GM12878 (cell line): ENCODE measurements around the gene ICAM2. TPM values are rescaled to one million over a fixed set of nuclear protein-coding genes. Genes with fewer than 3 reads are reported as not detected.

Experiments
- ATAC-seq: fragments of 200-7000 bp; cut with Tn5 transposase; 3 replicates; pipeline ENCODE4 v1.9.1; 2020; ENCODE audit warnings: mild to moderate bottlenecking, moderate library complexity
- BruUV-seq: library from RNA; stranded (reverse); fragments of 400-500 nt; replicated peaks from 2 replicates; lab custom pipeline; 2021; lab: Mats Ljungman, UMichigan
- CTCF ChIA-PET: fragments of 300-600 bp; sonication (Branson Sonifier 250); formaldehyde crosslinking; extraction: SDS; loops from one replicate; lab custom pipeline; 2021; ENCODE audit warnings: inconsistent platforms; lab: Yijun Ruan, JAX
- POLR2A ChIA-PET: fragments of 350-600 bp; formaldehyde crosslinking; extraction: SDS; loops from one replicate; lab custom pipeline; 2021; ENCODE audit warnings: inconsistent platforms; lab: Charles Lee
- RAD21 ChIA-PET: fragments of 300-600 bp; sonication (Branson Sonifier 250); formaldehyde crosslinking; loops from one replicate; lab custom pipeline; 2023; ENCODE audit warnings: antibody characterized with exemption; ENCODE audit not compliant: unreplicated experiment; lab: Charles Lee
- SMC1A ChIA-PET: fragments of 300-600 bp; sonication (Branson Sonifier 250); formaldehyde crosslinking; loops from one replicate; lab custom pipeline; 2023; ENCODE audit not compliant: unreplicated experiment, uncharacterized antibody; lab: Charles Lee
- DNase-seq: peaks from one replicate; pipeline ENCODE4 v3.0.0-alpha.2; 2011; ENCODE audit warnings: low read depth, low spot score
- FAIRE-seq: peaks from 3 replicates; lab custom pipeline; 2011; peaks lifted over from hg19 to GRCh38; lab: Jason Lieb, UNC
- H2AFZ ChIP-seq: 2 replicates; pipeline ENCODE4 v1.6.0; 2011; ENCODE audit warnings: low read depth, low read length, control low read depth; ENCODE audit not compliant: control insufficient read depth
- H3K27ac ChIP-seq: 2 replicates; pipeline ENCODE4 v1.5.1; 2011; ENCODE audit warnings: control low read depth; ENCODE audit not compliant: control insufficient read depth, insufficient read depth
- H3K27me3 ChIP-seq, 2 experiments: replicated peaks in 1 of 2; 2 replicates each; pipeline versions ENCODE4 v1.6.0 to v1.6.1; 2011; ENCODE audit warnings: low read length in 1 of 2; ENCODE audit not compliant: control insufficient read depth in 2 of 2, insufficient read depth in 2 of 2
- H3K36me3 ChIP-seq, 2 experiments: 2 replicates each; pipeline ENCODE4 v1.5.1; 2011; ENCODE audit warnings: low read length in 1 of 2; ENCODE audit not compliant: control insufficient read depth in 2 of 2, insufficient read depth in 2 of 2
- H3K4me1 ChIP-seq: 2 replicates; pipeline ENCODE4 v1.6.1; 2011; ENCODE audit warnings: mild to moderate bottlenecking, low read length, moderate library complexity, mixed read lengths; ENCODE audit not compliant: control insufficient read depth, insufficient read depth
- H3K4me2 ChIP-seq: 2 replicates; pipeline ENCODE4 v1.6.0; 2011; ENCODE audit warnings: control low read depth; ENCODE audit not compliant: control insufficient read depth, insufficient read depth
- H3K4me3 ChIP-seq: fragments of 200-600 bp; sonication (generic); 2 replicates; pipeline ENCODE4 v1.5.1; 2016
- H3K79me2 ChIP-seq: 2 replicates; pipeline ENCODE4 v1.6.0; 2011; ENCODE audit warnings: low read length; ENCODE audit not compliant: control insufficient read depth, insufficient read depth
- H3K9ac ChIP-seq: 2 replicates; pipeline ENCODE4 v1.8.0; 2011; ENCODE audit warnings: low read length, control low read depth, mixed read lengths; ENCODE audit not compliant: control insufficient read depth, insufficient read depth
- H3K9me3 ChIP-seq: replicated peaks from 3 replicates; pipeline ENCODE4 v1.5.1; 2011; ENCODE audit warnings: mild to moderate bottlenecking, low read length; ENCODE audit not compliant: control insufficient read depth, insufficient read depth
- H4K20me1 ChIP-seq: 2 replicates; pipeline ENCODE4 v1.6.0; 2011; ENCODE audit not compliant: control insufficient read depth, insufficient read depth
- ATF7 ChIP-seq: fragments of 450-650 bp; IDR thresholded peaks from 2 replicates; pipeline ENCODE4 v1.6.1; 2016; ENCODE audit warnings: low read depth, mild to moderate bottlenecking
- CBFB ChIP-seq: IDR thresholded peaks from 2 replicates; pipeline ENCODE4 v1.6.1; 2016; ENCODE audit warnings: antibody characterized with exemption, low read depth
- CHD1 ChIP-seq: IDR thresholded peaks from 2 replicates; pipeline ENCODE4 v1.6.1; 2012; ENCODE audit warnings: low read depth, low read length, improper control_type of control experiment
- CHD2 ChIP-seq: IDR thresholded peaks from 2 replicates; pipeline ENCODE4 v1.6.1; 2011; ENCODE audit warnings: low read depth, low read length, improper control_type of control experiment, borderline replicate concordance
- CTCF ChIP-seq, 3 experiments: IDR thresholded peaks in 2 of 3; conservative IDR thresholded peaks in 1 of 3; 2 replicates each; pipeline ENCODE4 v1.5.1; 2011; ENCODE audit warnings: low read depth in 3 of 3, low read length in 3 of 3, mild to moderate bottlenecking in 3 of 3, control low read depth in 2 of 3, moderate library complexity in 2 of 3, inconsistent platforms in 1 of 3, mixed read lengths in 1 of 3; ENCODE audit not compliant: control insufficient read depth in 2 of 3, insufficient read depth in 1 of 3; ENCODE audit errors: extremely low read depth in 1 of 3
- ETV6 ChIP-seq, 2 experiments: fragments of 450-650 bp in 1 of 2; IDR thresholded peaks in 1 of 2; conservative IDR thresholded peaks in 1 of 2; 2 replicates each; pipeline ENCODE4 v1.6.1; 2014; ENCODE audit warnings: antibody characterized with exemption in 1 of 2, borderline replicate concordance in 1 of 2, low read depth in 1 of 2, mild to moderate bottlenecking in 1 of 2, moderate library complexity in 1 of 2
- FOS ChIP-seq: IDR thresholded peaks from 3 replicates; pipeline ENCODE4 v1.6.1; 2011; ENCODE audit warnings: borderline replicate concordance; ENCODE audit not compliant: insufficient read length; ENCODE audit errors: extremely low read depth
- HDAC6 ChIP-seq: fragments of 200-600 bp; sonication (generic); IDR thresholded peaks from one replicate; pipeline ENCODE4 v1.8.0; 2017; ENCODE audit warnings: antibody characterized with exemption; ENCODE audit not compliant: unreplicated experiment
- JUNB ChIP-seq: IDR thresholded peaks from 2 replicates; pipeline ENCODE4 v1.6.1; 2016; ENCODE audit warnings: antibody characterized with exemption, mild to moderate bottlenecking
- KAT2A ChIP-seq: conservative IDR thresholded peaks from 2 replicates; pipeline ENCODE4 v1.6.1; 2011; ENCODE audit warnings: low read depth, low read length; ENCODE audit not compliant: control insufficient read depth
- MTA3 ChIP-seq: IDR thresholded peaks from 2 replicates; pipeline ENCODE4 v1.6.1; 2012; ENCODE audit warnings: low read length, inconsistent platforms, borderline replicate concordance
- MXI1 ChIP-seq: fragments of 150-350 bp; IDR thresholded peaks from 2 replicates; pipeline ENCODE4 v1.6.1; 2011; ENCODE audit warnings: low read depth, mild to moderate bottlenecking, inconsistent platforms, low read length, improper control_type of control experiment
- NBN ChIP-seq: fragments of 450-650 bp; IDR thresholded peaks from 2 replicates; pipeline ENCODE4 v1.6.1; 2016
- SKIL ChIP-seq: fragments of 450-650 bp; IDR thresholded peaks from 2 replicates; pipeline ENCODE4 v1.6.1; 2017; ENCODE audit warnings: mild to moderate bottlenecking, low read depth, inconsistent platforms; ENCODE audit not compliant: poor library complexity, severe bottlenecking
- SRF ChIP-seq, 2 experiments: IDR thresholded peaks; 2 replicates each; pipeline ENCODE4 v1.6.1; 2011; ENCODE audit warnings: low read depth in 2 of 2, low read length in 2 of 2, mild to moderate bottlenecking in 1 of 2, moderate library complexity in 1 of 2
- WGBS: methylation state at CpG from one replicate; pipeline ENCODE4 v1.1.6; 2016; ENCODE audit warnings: low lambda C conversion rate; ENCODE audit not compliant: insufficient replicate concordance, insufficient coverage; ENCODE audit errors: missing lambda C conversion rate; 5-methylcytosine and 5-hydroxymethylcytosine counted together
- in situ Hi-C: fragments of 300-500 bp; cut with MboI; formaldehyde crosslinking; loops from 9 replicates; pipeline ENCODE4 v1.14.3; 2018; ENCODE audit warnings: mixed read lengths
- intact Hi-C: fragments of 100-400 bp; cut with micrococcal nuclease; formaldehyde crosslinking; loops from one replicate; pipeline ENCODE4 v1.14.2; 2022; ENCODE audit not compliant: unreplicated experiment
- polyA plus RNA-seq, 11 experiments: library from polyadenylated mRNA; depleted of rRNA in 4 of 11; unstranded in 6 of 11; stranded (reverse) in 5 of 11; fragments of >200 nt; fragmentation: Nextera tagmentation in 4 of 11; fragmentation: Illumina TruSeq in 1 of 11; extraction: Ambion mirVana in 4 of 11; extraction: Trizol in 1 of 11; gene quantifications; 1 replicate in 1 of 11; 2 replicates in 10 of 11; pipeline versions ENCODE4 v1.2.1 to v1.2.3, GENCODE V29; 2011 to 2016; ENCODE audit warnings: inconsistent platforms in 2 of 11, missing spikeins in 2 of 11, low read depth in 1 of 11
- total RNA-seq, 4 experiments: library from RNA; depleted of rRNA in 3 of 4; stranded (reverse); fragments of >200 nt in 3 of 4; fragmentation: Illumina TruSeq in 1 of 4; extraction: Trizol in 1 of 4; gene quantifications; 2 replicates each; pipeline versions ENCODE4 v1.2.1 to v1.2.3, GENCODE V29; 2013 to 2021

ICAM2 gene
- total and polyA plus RNA-seq, 10 of the 15 experiments (the other 5 are each of a cell fraction or from before 2014, with no cell fraction given): 23.6 to 108 (median 58.1) TPM

- Histone ChIP-seq H3K36me3 (peaks cover 7 to 31% of the 10 kb centered on the region in 2 experiments), H3K79me2 (no peaks in the 10 kb centered on the region), H3K27ac (no peak overlapping the region), H3K27me3 (no peaks in the 10 kb centered on the region), H2AFZ (no peak overlapping the region), H4K20me1 (no peaks in the 10 kb centered on the region), H3K9me3 (peaks cover 12% of the 10 kb centered on the region), H3K4me2 (no peak overlapping the region), H3K9ac (no peak overlapping the region), H3K4me1 (peaks cover 23% of the 10 kb centered on the region), H3K4me3 (no peak overlapping the region)
- no TSS peak for BruUV-seq
- no peak for FAIRE-seq
- CTCF ChIA-PET: interaction anchor here (0.9 to 1.2 kb wide), 2 partner anchors 41 to 63 kb away, joined by 3 read pairs; no protein-coding TSS in a partner anchor
- TF ChIP-seq CTCF (IDR thresholded peaks at IDR 0.05 in 2 of 3, conservative IDR thresholded peaks at IDR 0.05 in 1 of 3; ENCODE audit: control insufficient read depth in 2 of 3, extremely low read depth in 1 of 3, insufficient read depth in 1 of 3, low read depth in 3 of 3, low read length in 3 of 3) (no peak), ETV6 (conservative IDR thresholded peaks at IDR 0.05 in 1 of 2, IDR thresholded peaks at IDR 0.05 in 1 of 2; ENCODE audit: borderline replicate concordance in 1 of 2, low read depth in 1 of 2) (no peak), KAT2A (no peak), HDAC6 (no peak), SRF (IDR thresholded peaks at IDR 0.05; ENCODE audit: low read depth in 2 of 2, low read length in 2 of 2) (no peak), NBN (no peak), ATF7 (no peak), MXI1 (no peak), MTA3 (no peak), CHD2 (no peak), CBFB (no peak), CHD1 (no peak), SKIL (no peak), JUNB (no peak), FOS (no peak)
- no peak for ATAC-seq
- RAD21 ChIA-PET: no interaction called here
- SMC1A ChIA-PET: no interaction called here
- in situ Hi-C loops (no loop called here), intact Hi-C loops (no loop called here)
- POLR2A ChIA-PET: interaction anchor here (1.0 to 1.1 kb wide), 2 partner anchors 55 to 75 kb away, joined by 3 read pairs; no protein-coding TSS in a partner anchor
- 98% methylated on average over 3 of the region's 3 CpGs for WGBS
- DNase-seq: no peak
These were observed 49.8 kb upstream of the ICAM2 start for GRCh38 chr17:64070213-64070612.
